ENCODE data around the gene SLC24A3. TPM values are rescaled to one million over a fixed set of nuclear protein-coding genes. Genes with fewer than 3 reads are reported as not detected.

SLC24A3 gene
- total RNA-seq, 1 donor from 2014 or later, result 0.62 TPM

GRCh38 chr20:19431316-19431700, 218.9 kb downstream of the SLC24A3 start:
- DNase-seq, result no peak
- no peak for ATAC-seq
- intact Hi-C loops (cut with micrococcal nuclease), result no loop called here

- ATAC-seq, result no peak
- intact Hi-C loops (cut with micrococcal nuclease), result no loop called here
- DNase-seq, result no peak
Observed at GRCh38 chr20:19431906-19432305, 219.5 kb downstream of the SLC24A3 start.

- no peak for ATAC-seq
- no peak for DNase-seq
- intact Hi-C loops (cut with micrococcal nuclease), result no loop called here
Observed at GRCh38 chr20:19433371-19434350, 221.2 kb downstream of the SLC24A3 start.

- ATAC-seq (no peak), DNase-seq (no peak)
- intact Hi-C loops (cut with micrococcal nuclease), result no loop called here
Observed at GRCh38 chr20:19435316-19435715, 222.9 kb downstream of the SLC24A3 start.

- DNase-seq (no peak), ATAC-seq (peak; percentile 45)
- intact Hi-C loops (cut with micrococcal nuclease), result no loop called here
Observed at GRCh38 chr20:19435821-19436220, 223.4 kb downstream of the SLC24A3 start.

GRCh38 chr20:19438488-19438887, 226.0 kb downstream of the SLC24A3 start:
- ATAC-seq (no peak), DNase-seq (no peak)
- intact Hi-C loops (cut with micrococcal nuclease), result no loop called here

GRCh38 chr20:19440660-19441527, 228.5 kb downstream of the SLC24A3 start:
- DNase-seq (no peak), ATAC-seq (no peak)
- intact Hi-C loops (cut with micrococcal nuclease), result no loop called here

GRCh38 chr20:19446246-19446645, 233.8 kb downstream of the SLC24A3 start:
- intact Hi-C loops (cut with micrococcal nuclease), result no loop called here
- no peak for DNase-seq
- ATAC-seq, result no peak

- ATAC-seq (no peak), DNase-seq (no peak)
- intact Hi-C loops (cut with micrococcal nuclease), result no loop called here
Observed at GRCh38 chr20:19448632-19449031, 236.2 kb downstream of the SLC24A3 start.

GRCh38 chr20:19449051-19449450, 236.6 kb downstream of the SLC24A3 start:
- no peak for DNase-seq
- no peak for ATAC-seq
- intact Hi-C loops (cut with micrococcal nuclease), result no loop called here

GRCh38 chr20:19451231-19451922, 238.9 kb downstream of the SLC24A3 start:
- ATAC-seq (no peak), DNase-seq (no peak)
- intact Hi-C loops (cut with micrococcal nuclease), result no loop called here

GRCh38 chr20:19451923-19452295, 239.5 kb downstream of the SLC24A3 start:
- DNase-seq (no peak), ATAC-seq (no peak)
- intact Hi-C loops (cut with micrococcal nuclease), result no loop called here

- DNase-seq (no peak), ATAC-seq (no peak)
- intact Hi-C loops (cut with micrococcal nuclease), result no loop called here
Observed at GRCh38 chr20:19453410-19453809, 241.0 kb downstream of the SLC24A3 start.

- intact Hi-C loops (cut with micrococcal nuclease), result no loop called here
- ATAC-seq, result no peak
- no peak for DNase-seq
Observed at GRCh38 chr20:19453862-19454261, 241.4 kb downstream of the SLC24A3 start.

- DNase-seq, result no peak
- no peak for ATAC-seq
- intact Hi-C loops (cut with micrococcal nuclease), result no loop called here
Observed at GRCh38 chr20:19456595-19457395, 244.4 kb downstream of the SLC24A3 start.

- DNase-seq, result no peak
- intact Hi-C loops (cut with micrococcal nuclease), result no loop called here
- ATAC-seq, result no peak
Observed at GRCh38 chr20:19457611-19458010, 245.2 kb downstream of the SLC24A3 start.

- no peak for ATAC-seq
- no peak for DNase-seq
- intact Hi-C loops (cut with micrococcal nuclease), result no loop called here
Observed at GRCh38 chr20:19460386-19460785, 247.9 kb downstream of the SLC24A3 start.

- DNase-seq (no peak), ATAC-seq (no peak)
- intact Hi-C loops (cut with micrococcal nuclease), result no loop called here
Observed at GRCh38 chr20:19462491-19462890, 250.0 kb downstream of the SLC24A3 start.

GRCh38 chr20:19463597-19463996, 251.2 kb downstream of the SLC24A3 start:
- ATAC-seq (no peak), DNase-seq (no peak)
- intact Hi-C loops (cut with micrococcal nuclease), result no loop called here
